Body of pancreas (tissue), 4 donors: ENCODE results near the gene EBLN2. TPM values are rescaled to one million over a fixed set of nuclear protein-coding genes. Genes with fewer than 3 reads are reported as not detected.

Experiments used
- ATAC-seq: fragments of 150-250 bp; one replicate; pipeline ENCODE4 v1.9.1; 2016
- DNase-seq, 4 donors: peaks; one replicate each; pipeline ENCODE4 v3.0.0-alpha.2; 2019
- H3K27ac ChIP-seq, 4 donors: fragments of 200-600 bp; sonication (generic); 1 replicate in 3 of 4; 2 replicates in 1 of 4; pipeline versions ENCODE4 v1.5.1 to v1.6.1; 2016 to 2019; ENCODE audit warnings: mild to moderate bottlenecking in 1 of 4, mixed read lengths in 1 of 4, moderate library complexity in 1 of 4
- H3K27me3 ChIP-seq, 2 donors: fragments of 200-600 bp; sonication (generic); one replicate each; pipeline ENCODE4 v1.6.0; 2016; ENCODE audit warnings: mild to moderate bottlenecking in 1 of 2
- H3K36me3 ChIP-seq, 2 donors: fragments of 200-600 bp; sonication (generic); replicated peaks in 1 of 2; 2 replicates each; pipeline ENCODE4 v1.5.1; 2016; ENCODE audit warnings: low read depth in 2 of 2; ENCODE audit not compliant: insufficient read depth in 1 of 2
- H3K4me1 ChIP-seq: fragments of 200-600 bp; sonication (generic); one replicate; pipeline ENCODE4 v1.6.0; 2016
- H3K4me3 ChIP-seq, 2 donors: fragments of 200-600 bp; sonication (generic); 1 replicate in 1 of 2; 2 replicates in 1 of 2; pipeline ENCODE4 v1.5.1; 2016 to 2019
- H3K9me3 ChIP-seq, 3 donors: fragments of 200-600 bp; sonication (generic); 1 replicate in 2 of 3; 2 replicates in 1 of 3; pipeline ENCODE4 v1.5.1; 2016
- CTCF ChIP-seq, 7 experiments: fragments of 450-650 bp in 4 of 7; fragments of 200-600 bp in 3 of 7; sonication (generic) in 3 of 7; IDR thresholded peaks; one replicate each; pipeline ENCODE4 v1.5.1; 2016 to 2019; ENCODE audit warnings: antibody characterized with exemption in 7 of 7
- POLR2A ChIP-seq, 3 donors: fragments of 450-650 bp; IDR thresholded peaks; one replicate each; pipeline ENCODE4 v1.6.1; 2016; ENCODE audit warnings: antibody characterized with exemption in 3 of 3, mild to moderate bottlenecking in 2 of 3
- WGBS, 2 donors: methylation state at CpG; one replicate each; pipeline ENCODE4 v1.1.5; 2017; 5-methylcytosine and 5-hydroxymethylcytosine counted together
- intact Hi-C: fragments of 100-400 bp; cut with DNase I; formaldehyde crosslinking; loops from one replicate; pipeline ENCODE4 v1.15.1; 2023
- total RNA-seq, 2 donors: library from RNA; depleted of rRNA; stranded (reverse); fragments of >200 nt; gene quantifications; one replicate each; pipeline ENCODE4 v1.1.0, GENCODE V29; 2016

EBLN2 gene
- total RNA-seq = 10 to 100 TPM in 1 of 2 donors, 1 to 10 TPM in 1; 6.7 to 11.5 TPM

- TF ChIP-seq CTCF (IDR thresholded peaks at IDR 0.05) (no peak), POLR2A (IDR thresholded peaks at IDR 0.05) (no peak)
- H3K27me3 ChIP-seq = no peaks in the 10 kb centered on the region
- ATAC-seq (no peak), DNase-seq (no peak)
- intact Hi-C loops = no loop called here
- peaks cover 4 to 16% of the 10 kb centered on the region in 2 donors for H3K36me3 ChIP-seq
- no peaks in the 10 kb centered on the region for H3K9me3 ChIP-seq
- H3K4me1 ChIP-seq = no peaks in the 10 kb centered on the region
- 92 to 100% methylated on average over 2 of the region's 2 CpGs for WGBS, 2 donors
- H3K4me3 ChIP-seq = no peak within 1 kb of the TSS
- H3K27ac ChIP-seq = no peak within 1 kb of the TSS
These were observed at the start of gene EBLN2 for GRCh38 chr3:73061416-73061815. TSS of gene EBLN2 (plus strand) at chr3:73061659. CDS start at chr3:73062082, 423 bp downstream.

GRCh38 chr3:73018298-73018697 is 43.2 kb upstream of the EBLN2 start:
- no peaks in the 10 kb centered on the region for H3K36me3 ChIP-seq
- TF ChIP-seq CTCF (IDR thresholded peaks at IDR 0.05) (no peak), POLR2A (IDR thresholded peaks at IDR 0.05) (no peak)
- no peak overlapping the region for H3K4me3 ChIP-seq
- H3K9me3 ChIP-seq = no peaks in the 10 kb centered on the region
- H3K27ac ChIP-seq = no peak overlapping the region
- no peak for ATAC-seq
- intact Hi-C loops = no loop called here
- peaks cover 24% of the 10 kb centered on the region for H3K4me1 ChIP-seq
- 89 to 91% methylated on average over 4 of the region's 4 CpGs for WGBS, 2 donors
- no peaks in the 10 kb centered on the region for H3K27me3 ChIP-seq
- DNase-seq = no peak

- intact Hi-C loops = no loop called here
- Histone ChIP-seq H3K27ac (no peak overlapping the region), H3K27me3 (no peaks in the 10 kb centered on the region), H3K36me3 (no peaks in the 10 kb centered on the region), H3K4me3 (no peak overlapping the region), H3K4me1 (peaks cover 24% of the 10 kb centered on the region), H3K9me3 (no peaks in the 10 kb centered on the region)
- 84 to 91% methylated on average over 5 of the region's 5 CpGs for WGBS, 2 donors
- TF ChIP-seq POLR2A (IDR thresholded peaks at IDR 0.05) = no peak
- TF ChIP-seq CTCF (IDR thresholded peaks at IDR 0.05) = no peak
- ATAC-seq = no peak
- DNase-seq = no peak
These were observed 42.5 kb upstream of the EBLN2 start for GRCh38 chr3:73018790-73019441.

- Histone ChIP-seq H3K4me3 (no peak overlapping the region), H3K4me1 (peaks cover 42% of the 10 kb centered on the region)
- intact Hi-C loops = no loop called here
These were observed 40.1 kb upstream of the EBLN2 start for GRCh38 chr3:73021301-73021835.

More at GRCh38 chr3:73021301-73021835, 40.1 kb upstream of the EBLN2 start:
- no peaks in the 10 kb centered on the region for H3K27me3 ChIP-seq
- H3K9me3 ChIP-seq = no peaks in the 10 kb centered on the region
- ATAC-seq = no peak
- TF ChIP-seq POLR2A (IDR thresholded peaks at IDR 0.05) (no peak), CTCF (IDR thresholded peaks at IDR 0.05) (no peak)
- no peak overlapping the region for H3K27ac ChIP-seq
- no peaks in the 10 kb centered on the region for H3K36me3 ChIP-seq
- 49 to 65% methylated on average over 4 of the region's 4 CpGs for WGBS, 2 donors
- no peak for DNase-seq
